ENCODE data around the gene GALNT10.

GALNT10 gene

GRCh38 chr5:154341620-154342019 lies 151.1 kb downstream of the GALNT10 start:
- no CpG with 5 or more reads among the region's 6 CpGs for WGBS, 2 donors (ENCODE audit: extremely low coverage in 2 of 2, insufficient read length in 2 of 2, insufficient replicate concordance in 1 of 2)
- Histone ChIP-seq H3K18ac (ENCODE audit: low read length) (no peak overlapping the region), H3K4ac (ENCODE audit: low read length) (no peak overlapping the region), H3K23ac (ENCODE audit: low read depth, low read length, poor library complexity) (no peak overlapping the region), H3K27ac (replicated peaks; ENCODE audit: low read length) (no peak overlapping the region), H2BK5ac (ENCODE audit: low read length) (no peak overlapping the region), H3K79me1 (ENCODE audit: low read depth, low read length) (no peaks in the 10 kb centered on the region), H4K91ac (ENCODE audit: low read depth, low read length, poor library complexity) (no peak overlapping the region), H3K36me3 (replicated peaks in 1 of 2; ENCODE audit: control insufficient read depth in 2 of 2, insufficient read depth in 2 of 2, low read length in 2 of 2) (peaks cover 0 to 6% of the 10 kb centered on the region in 2 donors), H3K4me3 (ENCODE audit: low read length in 2 of 2) (no peak overlapping the region), H2BK120ac (ENCODE audit: low read depth, low read length) (no peak overlapping the region), H3K9me3 (replicated peaks in 1 of 2; ENCODE audit: control insufficient read depth in 2 of 2, insufficient read depth in 1 of 2, low read depth in 1 of 2, low read length in 2 of 2) (no peaks in the 10 kb centered on the region), H3K9ac (ENCODE audit: low read depth, low read length, poor library complexity) (no peak overlapping the region), H3K4me2 (ENCODE audit: insufficient read depth, low read length, poor library complexity, severe bottlenecking) (no peak overlapping the region), H3K14ac (ENCODE audit: low read length) (no peak overlapping the region), H2BK12ac (ENCODE audit: low read length) (no peak overlapping the region), H4K8ac (ENCODE audit: low read depth, low read length) (no peak overlapping the region), H3K27me3 (ENCODE audit: control insufficient read depth in 3 of 3, insufficient read depth in 3 of 3, low read depth in 1 of 3, low read length in 3 of 3) (no peaks in the 10 kb centered on the region), H2BK15ac (ENCODE audit: low read length) (no peak overlapping the region), H3K4me1 (ENCODE audit: control insufficient read depth in 2 of 2, insufficient read depth in 1 of 2, low read depth in 1 of 2, low read length in 2 of 2) (peaks cover 0 to 3% of the 10 kb centered on the region in 2 donors), H2AFZ (ENCODE audit: low read length) (no peak overlapping the region), H2AK5ac (ENCODE audit: low read depth, low read length) (no peak overlapping the region)
- no peak for DNase-seq (ENCODE audit: low spot score)

- no peak overlapping the region for H2BK15ac ChIP-seq (ENCODE audit: low read length)
- H2BK12ac ChIP-seq (ENCODE audit: low read length), result no peak overlapping the region
- no peak for DNase-seq (ENCODE audit: low spot score)
- no peak overlapping the region for H2AFZ ChIP-seq (ENCODE audit: low read length)
- H3K4me3 ChIP-seq (ENCODE audit: low read length in 2 of 2), result no peak overlapping the region
- no peak overlapping the region for H2BK120ac ChIP-seq (ENCODE audit: low read depth, low read length)
- no peak overlapping the region for H3K27ac ChIP-seq (replicated peaks; ENCODE audit: low read length)
- H3K36me3 ChIP-seq (replicated peaks in 1 of 2; ENCODE audit: control insufficient read depth in 2 of 2, insufficient read depth in 2 of 2, low read length in 2 of 2), result peaks cover 0 to 5% of the 10 kb centered on the region in 2 donors
- no peak overlapping the region for H2AK5ac ChIP-seq (ENCODE audit: low read depth, low read length)
- H3K23ac ChIP-seq (ENCODE audit: low read depth, low read length, poor library complexity), result no peak overlapping the region
- no peak overlapping the region for H4K91ac ChIP-seq (ENCODE audit: low read depth, low read length, poor library complexity)
- no peaks in the 10 kb centered on the region for H3K79me1 ChIP-seq (ENCODE audit: low read depth, low read length)
- no CpG with 5 or more reads among the region's 7 CpGs for WGBS, 2 donors (ENCODE audit: extremely low coverage in 2 of 2, insufficient read length in 2 of 2, insufficient replicate concordance in 1 of 2)
- no peak overlapping the region for H3K4ac ChIP-seq (ENCODE audit: low read length)
- H3K4me1 ChIP-seq (ENCODE audit: control insufficient read depth in 2 of 2, insufficient read depth in 1 of 2, low read depth in 1 of 2, low read length in 2 of 2), result peaks cover 0 to 3% of the 10 kb centered on the region in 2 donors
- no peak overlapping the region for H3K14ac ChIP-seq (ENCODE audit: low read length)
- no peak overlapping the region for H3K4me2 ChIP-seq (ENCODE audit: insufficient read depth, low read length, poor library complexity, severe bottlenecking)
- no peaks in the 10 kb centered on the region for H3K9me3 ChIP-seq (replicated peaks in 1 of 2; ENCODE audit: control insufficient read depth in 2 of 2, insufficient read depth in 1 of 2, low read depth in 1 of 2, low read length in 2 of 2)
- no peaks in the 10 kb centered on the region for H3K27me3 ChIP-seq (ENCODE audit: control insufficient read depth in 3 of 3, insufficient read depth in 3 of 3, low read depth in 1 of 3, low read length in 3 of 3)
- H4K8ac ChIP-seq (ENCODE audit: low read depth, low read length), result no peak overlapping the region
- H2BK5ac ChIP-seq (ENCODE audit: low read length), result no peak overlapping the region
- no peak overlapping the region for H3K9ac ChIP-seq (ENCODE audit: low read depth, low read length, poor library complexity)
- no peak overlapping the region for H3K18ac ChIP-seq (ENCODE audit: low read length)
Measured at GRCh38 chr5:154342211-154342610, 151.7 kb downstream of the GALNT10 start.

- no peak overlapping the region for H2AK5ac ChIP-seq (ENCODE audit: low read depth, low read length)
- H3K27ac ChIP-seq (replicated peaks; ENCODE audit: low read length), result no peak overlapping the region
- no peak overlapping the region for H3K9ac ChIP-seq (ENCODE audit: low read depth, low read length, poor library complexity)
- H3K14ac ChIP-seq (ENCODE audit: low read length), result no peak overlapping the region
- no peak for DNase-seq (ENCODE audit: low spot score)
- peaks cover 0 to 3% of the 10 kb centered on the region in 2 donors for H3K4me1 ChIP-seq (ENCODE audit: control insufficient read depth in 2 of 2, insufficient read depth in 1 of 2, low read depth in 1 of 2, low read length in 2 of 2)
- no peak overlapping the region for H3K4me3 ChIP-seq (ENCODE audit: low read length in 2 of 2)
- H3K23ac ChIP-seq (ENCODE audit: low read depth, low read length, poor library complexity), result no peak overlapping the region
- H3K36me3 ChIP-seq (replicated peaks in 1 of 2; ENCODE audit: control insufficient read depth in 2 of 2, insufficient read depth in 2 of 2, low read length in 2 of 2), result no peaks in the 10 kb centered on the region
- no peak overlapping the region for H2BK12ac ChIP-seq (ENCODE audit: low read length)
- H3K79me1 ChIP-seq (ENCODE audit: low read depth, low read length), result no peaks in the 10 kb centered on the region
- no peak overlapping the region for H3K4ac ChIP-seq (ENCODE audit: low read length)
- H3K4me2 ChIP-seq (ENCODE audit: insufficient read depth, low read length, poor library complexity, severe bottlenecking), result no peak overlapping the region
- H2BK5ac ChIP-seq (ENCODE audit: low read length), result no peak overlapping the region
- no peak overlapping the region for H4K8ac ChIP-seq (ENCODE audit: low read depth, low read length)
- H3K18ac ChIP-seq (ENCODE audit: low read length), result no peak overlapping the region
- no peak overlapping the region for H4K91ac ChIP-seq (ENCODE audit: low read depth, low read length, poor library complexity)
- H2AFZ ChIP-seq (ENCODE audit: low read length), result no peak overlapping the region
- H2BK120ac ChIP-seq (ENCODE audit: low read depth, low read length), result no peak overlapping the region
- WGBS, 2 donors (ENCODE audit: extremely low coverage in 2 of 2, insufficient read length in 2 of 2, insufficient replicate concordance in 1 of 2), result no CpG with 5 or more reads among the region's 4 CpGs
- no peaks in the 10 kb centered on the region for H3K9me3 ChIP-seq (replicated peaks in 1 of 2; ENCODE audit: control insufficient read depth in 2 of 2, insufficient read depth in 1 of 2, low read depth in 1 of 2, low read length in 2 of 2)
- no peak overlapping the region for H2BK15ac ChIP-seq (ENCODE audit: low read length)
- H3K27me3 ChIP-seq (ENCODE audit: control insufficient read depth in 3 of 3, insufficient read depth in 3 of 3, low read depth in 1 of 3, low read length in 3 of 3), result no peaks in the 10 kb centered on the region
Measured at GRCh38 chr5:154342963-154343362, 152.4 kb downstream of the GALNT10 start.

- H2BK12ac ChIP-seq (ENCODE audit: low read length), result no peak overlapping the region
- no peak overlapping the region for H3K9ac ChIP-seq (ENCODE audit: low read depth, low read length, poor library complexity)
- no peak overlapping the region for H2BK15ac ChIP-seq (ENCODE audit: low read length)
- no peaks in the 10 kb centered on the region for H3K4me1 ChIP-seq (ENCODE audit: control insufficient read depth in 2 of 2, insufficient read depth in 1 of 2, low read depth in 1 of 2, low read length in 2 of 2)
- no peak overlapping the region for H2BK5ac ChIP-seq (ENCODE audit: low read length)
- H2AK5ac ChIP-seq (ENCODE audit: low read depth, low read length), result no peak overlapping the region
- no peak overlapping the region for H3K4me3 ChIP-seq (ENCODE audit: low read length in 2 of 2)
- H3K4ac ChIP-seq (ENCODE audit: low read length), result no peak overlapping the region
- H3K4me2 ChIP-seq (ENCODE audit: insufficient read depth, low read length, poor library complexity, severe bottlenecking), result no peak overlapping the region
- H3K36me3 ChIP-seq (replicated peaks in 1 of 2; ENCODE audit: control insufficient read depth in 2 of 2, insufficient read depth in 2 of 2, low read length in 2 of 2), result no peaks in the 10 kb centered on the region
- H3K79me1 ChIP-seq (ENCODE audit: low read depth, low read length), result no peaks in the 10 kb centered on the region
- H3K18ac ChIP-seq (ENCODE audit: low read length), result no peak overlapping the region
- no peak overlapping the region for H3K23ac ChIP-seq (ENCODE audit: low read depth, low read length, poor library complexity)
- no CpG with 5 or more reads among the region's 5 CpGs for WGBS, 2 donors (ENCODE audit: extremely low coverage in 2 of 2, insufficient read length in 2 of 2, insufficient replicate concordance in 1 of 2)
- no peak for DNase-seq (ENCODE audit: low spot score)
- no peaks in the 10 kb centered on the region for H3K27me3 ChIP-seq (ENCODE audit: control insufficient read depth in 3 of 3, insufficient read depth in 3 of 3, low read depth in 1 of 3, low read length in 3 of 3)
- H4K8ac ChIP-seq (ENCODE audit: low read depth, low read length), result no peak overlapping the region
- no peak overlapping the region for H2BK120ac ChIP-seq (ENCODE audit: low read depth, low read length)
- H4K91ac ChIP-seq (ENCODE audit: low read depth, low read length, poor library complexity), result no peak overlapping the region
- no peak overlapping the region for H2AFZ ChIP-seq (ENCODE audit: low read length)
- no peaks in the 10 kb centered on the region for H3K9me3 ChIP-seq (replicated peaks in 1 of 2; ENCODE audit: control insufficient read depth in 2 of 2, insufficient read depth in 1 of 2, low read depth in 1 of 2, low read length in 2 of 2)
- H3K27ac ChIP-seq (replicated peaks; ENCODE audit: low read length), result no peak overlapping the region
- no peak overlapping the region for H3K14ac ChIP-seq (ENCODE audit: low read length)
Measured at GRCh38 chr5:154344461-154344860, 153.9 kb downstream of the GALNT10 start.
